HCT116 (cell line): ENCODE results near the gene ZNF524. TPM values are rescaled to one million over a fixed set of nuclear protein-coding genes. Genes with fewer than 3 reads are reported as not detected.

Experiments
- ATAC-seq: fragments of 200-7000 bp; cut with Tn5 transposase; 2 replicates; pipeline ENCODE4 v1.9.1; 2020; ENCODE audit warnings: mild to moderate bottlenecking, moderate library complexity
- BruUV-seq: library from RNA; stranded (reverse); fragments of 400-500 nt; replicated peaks from 2 replicates; lab custom pipeline; 2021; lab: Mats Ljungman, UMichigan
- CTCF ChIA-PET: fragments of 300-600 bp; sonication (Branson Sonifier 250); formaldehyde crosslinking; loops from one replicate; lab custom pipeline; 2021; ENCODE audit warnings: antibody characterized with exemption; lab: Charles Lee
- POLR2A ChIA-PET: fragments of 300-600, 350-600 bp; sonication (Branson Sonifier 250); formaldehyde crosslinking; loops from one replicate; lab custom pipeline; 2021; ENCODE audit warnings: antibody characterized with exemption; lab: Charles Lee
- RAD21 ChIA-PET, 2 experiments: fragments of 300-600 bp; sonication (Branson Sonifier 250); formaldehyde crosslinking; loops; one replicate each; lab custom pipeline; 2023; ENCODE audit warnings: low total read pairs in 2 of 2; ENCODE audit not compliant: uncharacterized antibody in 2 of 2, unreplicated experiment in 2 of 2, low non-redundant PET in 1 of 2; lab: Charles Lee
- DNase-seq: peaks from one replicate; pipeline ENCODE4 v3.0.0-alpha.2; 2010; ENCODE audit warnings: low read depth, low spot score
- H2AFZ ChIP-seq: fragments of 200-600 bp; shearing (Covaris generic), sonication (generic); 2 replicates; pipeline ENCODE4 v1.6.1; 2017; ENCODE audit warnings: low read depth, mixed run types, mixed read lengths, antibody characterized with exemption, low read length; ENCODE audit not compliant: poor library complexity, severe bottlenecking
- H3K27ac ChIP-seq: 2 replicates; pipeline ENCODE4 v1.5.1; 2012; ENCODE audit warnings: low read depth, low read length
- H3K27me3 ChIP-seq: fragments of 200-600 bp; sonication (generic); 2 replicates; pipeline ENCODE4 v1.6.1; 2016; ENCODE audit warnings: mixed run types, low read length, mixed read lengths; ENCODE audit not compliant: insufficient read depth
- H3K36me3 ChIP-seq, 2 experiments: fragments of 200-500 bp in 1 of 2; fragments of 200-600 bp in 1 of 2; sonication (Bioruptor generic) in 1 of 2; sonication (generic) in 1 of 2; 2 replicates each; pipeline versions ENCODE4 v1.5.1 to v1.6.1; 2014 to 2016; ENCODE audit warnings: low read length in 2 of 2, inconsistent platforms in 1 of 2, mixed read lengths in 1 of 2, mixed run types in 1 of 2; ENCODE audit not compliant: insufficient read depth in 2 of 2, control insufficient read depth in 1 of 2
- H3K4me1 ChIP-seq, 2 experiments: fragments of 200-600 bp in 1 of 2; sonication (generic) in 1 of 2; 2 replicates each; pipeline versions ENCODE4 v1.5.1 to v1.6.1; 2012 to 2017; ENCODE audit warnings: low read length in 2 of 2, inconsistent platforms in 1 of 2, mild to moderate bottlenecking in 1 of 2, mixed read lengths in 1 of 2, mixed run types in 1 of 2, moderate library complexity in 1 of 2; ENCODE audit not compliant: insufficient read depth in 2 of 2, control insufficient read depth in 1 of 2
- H3K4me2 ChIP-seq: fragments of 200-600 bp; sonication (generic); 2 replicates; pipeline ENCODE4 v1.6.1; 2017; ENCODE audit warnings: mixed run types, low read length, mixed read lengths
- H3K4me3 ChIP-seq, 2 experiments: fragments of 200-600 bp in 1 of 2; sonication (generic) in 1 of 2; replicated peaks in 1 of 2; 2 replicates each; pipeline ENCODE4 v1.5.1; 2011 to 2016; ENCODE audit warnings: low read length in 2 of 2, control low read depth in 1 of 2, low read depth in 1 of 2, mild to moderate bottlenecking in 1 of 2, mixed read lengths in 1 of 2, mixed run types in 1 of 2
- H3K79me2 ChIP-seq: fragments of 200-600 bp; sonication (generic); 2 replicates; pipeline ENCODE4 v1.6.1; 2017; ENCODE audit warnings: mild to moderate bottlenecking, mixed run types, low read length, moderate library complexity, mixed read lengths; ENCODE audit not compliant: insufficient read depth
- H3K9ac ChIP-seq: fragments of 200-600 bp; sonication (generic); 2 replicates; pipeline ENCODE4 v1.6.1; 2016; ENCODE audit warnings: low read length, mixed read lengths
- H3K9me2 ChIP-seq: fragments of 200-600 bp; sonication (generic), shearing (Covaris generic); 2 replicates; pipeline ENCODE4 v1.6.1; 2017; ENCODE audit warnings: mixed run types, mild to moderate bottlenecking, moderate library complexity; ENCODE audit not compliant: insufficient read depth
- H3K9me3 ChIP-seq, 2 experiments: fragments of 200-500 bp in 1 of 2; fragments of 200-600 bp in 1 of 2; sonication (Bioruptor generic) in 1 of 2; sonication (generic) in 1 of 2; 2 replicates each; pipeline ENCODE4 v1.6.1; 2014 to 2017; ENCODE audit warnings: low read length in 2 of 2, mixed read lengths in 2 of 2, inconsistent platforms in 1 of 2, low read depth in 1 of 2, mild to moderate bottlenecking in 1 of 2, mixed run types in 1 of 2, moderate library complexity in 1 of 2; ENCODE audit not compliant: control insufficient read depth in 1 of 2, insufficient read depth in 1 of 2
- H4K20me1 ChIP-seq: fragments of 200-600 bp; sonication (generic), shearing (Covaris generic); 2 replicates; pipeline ENCODE4 v1.6.1; 2017; ENCODE audit warnings: mixed run types, mild to moderate bottlenecking, moderate library complexity; ENCODE audit not compliant: insufficient read depth
- ATF3 ChIP-seq: IDR thresholded peaks from 2 replicates; pipeline ENCODE4 v1.6.1; 2012
- CEBPB ChIP-seq: IDR thresholded peaks from 2 replicates; pipeline ENCODE4 v1.6.1; 2012; ENCODE audit warnings: low read depth
- EGR1 ChIP-seq: IDR thresholded peaks from 2 replicates; pipeline ENCODE4 v1.6.1; 2012; ENCODE audit warnings: low read depth
- EZH2phosphoT487 ChIP-seq: fragments of 200-600 bp; IDR thresholded peaks from 2 replicates; pipeline ENCODE4 v1.6.1; 2018; ENCODE audit warnings: antibody characterized with exemption, borderline replicate concordance
- FOSL1 ChIP-seq: IDR thresholded peaks from 2 replicates; pipeline ENCODE4 v1.6.1; 2012; ENCODE audit warnings: low read depth
- SIN3A ChIP-seq: IDR thresholded peaks from 2 replicates; pipeline ENCODE4 v1.6.1; 2012; ENCODE audit warnings: low read depth
- SP1 ChIP-seq: IDR thresholded peaks from 2 replicates; pipeline ENCODE4 v1.6.1; 2012; ENCODE audit warnings: low read depth
- SRF ChIP-seq: IDR thresholded peaks from 2 replicates; pipeline ENCODE4 v1.6.1; 2012; ENCODE audit warnings: low read depth
- YY1 ChIP-seq: IDR thresholded peaks from 2 replicates; pipeline ENCODE4 v1.6.1; 2011; ENCODE audit warnings: low read length, low read depth, moderate library complexity, mild to moderate bottlenecking; ENCODE audit not compliant: insufficient replicate concordance; ENCODE audit errors: extremely low read depth
- ZFX ChIP-seq: fragments of 450-650 bp; IDR thresholded peaks from 2 replicates; pipeline ENCODE4 v1.6.1; 2017
- ZNF274 ChIP-seq: fragments of 200-500 bp; sonication (Bioruptor generic); IDR thresholded peaks from 2 replicates; pipeline ENCODE4 v1.6.1; 2014; ENCODE audit warnings: mild to moderate bottlenecking, low read depth, low read length, inconsistent platforms
- intact Hi-C: fragments of 100-400 bp; cut with micrococcal nuclease; formaldehyde crosslinking; loops from 2 replicates; pipeline ENCODE4 v1.10.0; 2022
- total RNA-seq: library from RNA; stranded (reverse); gene quantifications from one replicate; pipeline ENCODE4 v1.2.1, GENCODE V29; 2021; ENCODE audit not compliant: unreplicated experiment

ZNF524 gene
- total RNA-seq, 1 experiment from 2014 or later: 17.2 TPM

GRCh38 chr19:55619286-55619685 is 19.2 kb downstream of the ZNF524 start:
- no peak overlapping the region for H2AFZ ChIP-seq
- peaks cover 0 to 6% of the 10 kb centered on the region in 2 experiments; a peak in 2 of 4 replicates for H3K36me3 ChIP-seq
- intact Hi-C loops: no loop called here
- RAD21 ChIA-PET: interaction anchor here in 1 of 2 experiments (0.7 kb wide), 1 partner anchor 20 kb away, joined by 3 read pairs; no protein-coding TSS in a partner anchor
- no peaks in the 10 kb centered on the region for H3K27me3 ChIP-seq
- no peak for ATAC-seq
- peaks cover 3 to 6% of the 10 kb centered on the region in 2 experiments; a peak in 3 of 4 replicates for H3K4me1 ChIP-seq
- H3K4me2 ChIP-seq: no peak overlapping the region
- DNase-seq: no peak
- no peaks in the 10 kb centered on the region for H3K79me2 ChIP-seq
- H3K27ac ChIP-seq: no peak overlapping the region
- H3K9ac ChIP-seq: no peak overlapping the region
- no peaks in the 10 kb centered on the region for H3K9me2 ChIP-seq
- H4K20me1 ChIP-seq: no peaks in the 10 kb centered on the region
- no TSS peak for BruUV-seq
- no peaks in the 10 kb centered on the region for H3K9me3 ChIP-seq
- TF ChIP-seq EGR1 (no peak), CEBPB (no peak), ZNF274 (no peak), ATF3 (no peak)
- CTCF ChIA-PET: interaction anchor here (0.7 to 1.6 kb wide), 2 partner anchors 13 to 14 kb away, joined by 3 to 5 read pairs; partner anchors contain the start of gene ZNF865
- POLR2A ChIA-PET: no interaction called here
- H3K4me3 ChIP-seq: no peak overlapping the region

- CTCF ChIA-PET: no interaction called here
- ATAC-seq: no peak
Observed at GRCh38 chr19:55620410-55621204, 20.5 kb downstream of the ZNF524 start.

More at GRCh38 chr19:55620410-55621204, 20.5 kb downstream of the ZNF524 start:
- H2AFZ ChIP-seq: no peak overlapping the region
- intact Hi-C loops: no loop called here
- H3K9me2 ChIP-seq: no peaks in the 10 kb centered on the region
- ChIA-PET RAD21 (no interaction called here), POLR2A (interaction anchor here (1.2 kb wide), 1 partner anchor 14 kb away, joined by 3 read pairs; no protein-coding TSS in a partner anchor)
- DNase-seq: no peak
- no peaks in the 10 kb centered on the region for H3K9me3 ChIP-seq
- no peak overlapping the region for H3K4me2 ChIP-seq
- no peaks in the 10 kb centered on the region for H3K27me3 ChIP-seq
- no peaks in the 10 kb centered on the region for H4K20me1 ChIP-seq
- H3K4me1 ChIP-seq: peaks cover 8 to 14% of the 10 kb centered on the region in 2 experiments; a peak in 3 of 4 replicates
- no TSS peak for BruUV-seq
- TF ChIP-seq SIN3A: no peak
- TF ChIP-seq SP1: no peak
- TF ChIP-seq EZH2phosphoT487: no peak
- no peak for TF ChIP-seq YY1
- no peak for TF ChIP-seq FOSL1
- TF ChIP-seq CEBPB: no peak
- TF ChIP-seq SRF: no peak
- no peak for TF ChIP-seq ZFX
- peaks cover 0 to 6% of the 10 kb centered on the region in 2 experiments; a peak in 2 of 4 replicates for H3K36me3 ChIP-seq
- H3K79me2 ChIP-seq: no peaks in the 10 kb centered on the region
- no peak overlapping the region for H3K9ac ChIP-seq
- no peak overlapping the region for H3K4me3 ChIP-seq
- no peak overlapping the region for H3K27ac ChIP-seq
